Keratinocyte (primary cell): ENCODE measurements around the gene CFAP77. TPM values are rescaled to one million over a fixed set of nuclear protein-coding genes. Genes with fewer than 3 reads are reported as not detected.

Source experiments
- DNase-seq: peaks from one replicate; pipeline ENCODE4 v3.0.0-alpha.2; 2011; ENCODE audit warnings: low read depth, missing footprints, low spot score
- FAIRE-seq: peaks from 2 replicates; lab custom pipeline; 2011; peaks lifted over from hg19 to GRCh38; lab: Jason Lieb, UNC
- H2AFZ ChIP-seq: 2 replicates; pipeline ENCODE4 v1.6.0; 2012; ENCODE audit warnings: low read length, control low read depth, inconsistent platforms; ENCODE audit not compliant: control insufficient read depth
- H3K27ac ChIP-seq: 2 replicates; pipeline ENCODE4 v1.5.1; 2011; ENCODE audit warnings: low read length; ENCODE audit not compliant: control insufficient read depth, insufficient read depth
- H3K27me3 ChIP-seq: 3 replicates; pipeline ENCODE4 v1.6.0; 2011; ENCODE audit warnings: low read length; ENCODE audit not compliant: control insufficient read depth, insufficient read depth; ENCODE audit errors: extremely low read depth
- H3K36me3 ChIP-seq, 2 experiments: 2 replicates in 1 of 2; 3 replicates in 1 of 2; pipeline ENCODE4 v1.5.1; 2011; ENCODE audit warnings: low read length in 2 of 2, mild to moderate bottlenecking in 1 of 2; ENCODE audit not compliant: control insufficient read depth in 2 of 2, insufficient read depth in 2 of 2; ENCODE audit errors: extremely low read depth in 1 of 2
- H3K4me1 ChIP-seq: 3 replicates; pipeline ENCODE4 v1.5.1; 2011; ENCODE audit warnings: low read length; ENCODE audit not compliant: control insufficient read depth, insufficient read depth; ENCODE audit errors: extremely low read depth
- H3K4me2 ChIP-seq: 3 replicates; pipeline ENCODE4 v1.6.0; 2011; ENCODE audit warnings: low read depth, low read length; ENCODE audit not compliant: control insufficient read depth, insufficient read depth; ENCODE audit errors: extremely low read depth
- H3K4me3 ChIP-seq, 3 experiments: fragments of 200-600 bp in 1 of 3; sonication (generic) in 1 of 3; 2 replicates in 2 of 3; 3 replicates in 1 of 3; pipeline ENCODE4 v1.5.1; 2011 to 2016; ENCODE audit warnings: low read length in 3 of 3, mild to moderate bottlenecking in 3 of 3, control low read depth in 2 of 3, inconsistent platforms in 1 of 3, low read depth in 1 of 3, mixed read lengths in 1 of 3, mixed run types in 1 of 3, moderate library complexity in 1 of 3; ENCODE audit not compliant: control insufficient read depth in 2 of 3, insufficient read depth in 2 of 3; ENCODE audit errors: extremely low read depth in 1 of 3
- H3K79me2 ChIP-seq: 2 replicates; pipeline ENCODE4 v1.6.0; 2012; ENCODE audit warnings: low read length; ENCODE audit not compliant: control insufficient read depth, insufficient read depth
- H3K9ac ChIP-seq: 3 replicates; pipeline ENCODE4 v1.6.0; 2011; ENCODE audit warnings: low read length; ENCODE audit not compliant: control insufficient read depth, insufficient read depth; ENCODE audit errors: extremely low read depth
- H3K9me1 ChIP-seq: 3 replicates; pipeline ENCODE4 v1.6.0; 2011; ENCODE audit warnings: low read length; ENCODE audit not compliant: control insufficient read depth, insufficient read depth; ENCODE audit errors: extremely low read depth
- H3K9me3 ChIP-seq: 2 replicates; pipeline ENCODE4 v1.5.1; 2012; ENCODE audit warnings: low read depth, low read length; ENCODE audit not compliant: control insufficient read depth
- H4K20me1 ChIP-seq: 3 replicates; pipeline ENCODE4 v1.6.0; 2011; ENCODE audit warnings: low read length; ENCODE audit not compliant: control insufficient read depth, insufficient read depth; ENCODE audit errors: extremely low read depth
- EZH2 ChIP-seq: IDR thresholded peaks from one replicate; pipeline ENCODE4 v1.6.1; 2012; ENCODE audit warnings: inconsistent platforms, mild to moderate bottlenecking, low read length, moderate library complexity
- dilution Hi-C: fragments of 300-500 bp; cut with MboI; formaldehyde crosslinking; loops from one replicate; pipeline ENCODE4 v1.7.0; 2020; ENCODE audit warnings: low sequenced_read_pairs; ENCODE audit not compliant: extremely low pct_ligation_motif_present
- polyA plus RNA-seq, 5 experiments: library from polyadenylated mRNA; depleted of rRNA in 3 of 5; stranded (reverse) in 3 of 5; stranded (forward) in 1 of 5; unstranded in 1 of 5; fragments of >200 nt; gene quantifications; 1 replicate in 1 of 5; 2 replicates in 3 of 5; 3 replicates in 1 of 5; pipeline versions ENCODE4 v1.2.1 to v1.2.3, GENCODE V29; 2011 to 2012; ENCODE audit warnings: missing spikeins in 2 of 5, low read depth in 1 of 5, low replicate concordance in 1 of 5
- TF ChIP-seq, protein P1 (sequence below), 3 experiments: IDR thresholded peaks in 1 of 3; conservative IDR thresholded peaks in 1 of 3; optimal IDR thresholded peaks in 1 of 3; 2 replicates in 2 of 3; 3 replicates in 1 of 3; pipeline versions ENCODE3 to v1.5.1; 2011; ENCODE audit warnings: low read length in 3 of 3, mild to moderate bottlenecking in 3 of 3, moderate library complexity in 2 of 3, control low read depth in 1 of 3, inconsistent platforms in 1 of 3; ENCODE audit not compliant: insufficient read depth in 2 of 3; ENCODE audit errors: extremely low read depth in 1 of 3

CFAP77 gene
- polyA plus RNA-seq, 1 donor (not counting 4 experiments of a cell fraction or from before 2014, with no cell fraction given), result not detected

DNA sequence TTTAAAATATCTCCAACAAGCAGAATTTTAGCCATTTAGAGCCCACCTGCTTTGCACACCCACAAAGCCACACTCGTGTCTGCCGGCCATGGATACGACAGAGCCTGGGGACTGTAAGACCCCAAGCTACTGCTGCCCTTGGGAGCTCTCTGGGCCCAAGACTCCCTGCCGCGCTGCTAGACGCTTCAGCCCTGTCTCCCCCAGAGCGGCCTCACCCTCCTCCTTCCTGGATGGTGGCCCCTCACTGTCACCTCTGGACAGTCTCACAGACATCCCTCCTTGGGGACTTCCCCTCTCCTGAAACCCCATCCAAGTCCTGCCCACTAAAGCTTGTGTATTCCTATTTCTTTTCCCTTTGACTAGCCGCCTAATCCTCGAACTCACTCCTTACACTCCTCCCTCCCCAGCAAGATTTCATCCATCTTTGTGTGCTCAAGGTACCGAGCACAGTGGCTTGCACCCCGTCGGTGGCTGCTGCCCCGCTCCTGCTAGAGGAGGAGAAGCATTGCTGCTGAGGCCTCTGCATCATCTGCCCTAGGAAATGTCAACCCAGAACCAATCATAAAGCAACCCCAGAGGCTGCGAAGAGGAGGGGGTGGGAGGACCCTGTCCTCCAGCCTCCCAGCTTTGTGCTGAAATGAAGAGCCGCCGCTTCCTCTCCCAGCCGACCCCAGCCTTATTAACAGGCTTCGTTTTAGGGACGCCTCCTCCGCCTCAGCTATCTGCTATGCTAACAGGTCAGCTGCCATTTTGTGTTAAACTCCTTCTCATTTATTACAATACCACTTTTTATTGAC is 71.2 kb downstream of the CFAP77 start:
- TF ChIP-seq, protein P1, sequence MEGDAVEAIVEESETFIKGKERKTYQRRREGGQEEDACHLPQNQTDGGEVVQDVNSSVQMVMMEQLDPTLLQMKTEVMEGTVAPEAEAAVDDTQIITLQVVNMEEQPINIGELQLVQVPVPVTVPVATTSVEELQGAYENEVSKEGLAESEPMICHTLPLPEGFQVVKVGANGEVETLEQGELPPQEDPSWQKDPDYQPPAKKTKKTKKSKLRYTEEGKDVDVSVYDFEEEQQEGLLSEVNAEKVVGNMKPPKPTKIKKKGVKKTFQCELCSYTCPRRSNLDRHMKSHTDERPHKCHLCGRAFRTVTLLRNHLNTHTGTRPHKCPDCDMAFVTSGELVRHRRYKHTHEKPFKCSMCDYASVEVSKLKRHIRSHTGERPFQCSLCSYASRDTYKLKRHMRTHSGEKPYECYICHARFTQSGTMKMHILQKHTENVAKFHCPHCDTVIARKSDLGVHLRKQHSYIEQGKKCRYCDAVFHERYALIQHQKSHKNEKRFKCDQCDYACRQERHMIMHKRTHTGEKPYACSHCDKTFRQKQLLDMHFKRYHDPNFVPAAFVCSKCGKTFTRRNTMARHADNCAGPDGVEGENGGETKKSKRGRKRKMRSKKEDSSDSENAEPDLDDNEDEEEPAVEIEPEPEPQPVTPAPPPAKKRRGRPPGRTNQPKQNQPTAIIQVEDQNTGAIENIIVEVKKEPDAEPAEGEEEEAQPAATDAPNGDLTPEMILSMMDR (optimal IDR thresholded peaks at IDR 0.05 in 1 of 3, IDR thresholded peaks at IDR 0.05 in 1 of 3, conservative IDR thresholded peaks at IDR 0.05 in 1 of 3; ENCODE audit: extremely low read depth in 1 of 3, insufficient read depth in 2 of 3, low read length in 3 of 3), result no peak
- no peak for TF ChIP-seq EZH2
- Histone ChIP-seq H3K4me2 (no peak overlapping the region), H3K4me1 (no peaks in the 10 kb centered on the region), H3K4me3 (no peak overlapping the region), H3K36me3 (no peaks in the 10 kb centered on the region), H3K9me3 (no peaks in the 10 kb centered on the region), H3K9me1 (no peaks in the 10 kb centered on the region), H2AFZ (no peak overlapping the region), H3K79me2 (no peaks in the 10 kb centered on the region), H3K27ac (no peak overlapping the region), H3K9ac (no peak overlapping the region), H3K27me3 (peaks cover 54% of the 10 kb centered on the region), H4K20me1 (no peaks in the 10 kb centered on the region)
- DNase-seq, result no peak
- dilution Hi-C loops, result no loop called here
- FAIRE-seq, result no peak

DNA sequence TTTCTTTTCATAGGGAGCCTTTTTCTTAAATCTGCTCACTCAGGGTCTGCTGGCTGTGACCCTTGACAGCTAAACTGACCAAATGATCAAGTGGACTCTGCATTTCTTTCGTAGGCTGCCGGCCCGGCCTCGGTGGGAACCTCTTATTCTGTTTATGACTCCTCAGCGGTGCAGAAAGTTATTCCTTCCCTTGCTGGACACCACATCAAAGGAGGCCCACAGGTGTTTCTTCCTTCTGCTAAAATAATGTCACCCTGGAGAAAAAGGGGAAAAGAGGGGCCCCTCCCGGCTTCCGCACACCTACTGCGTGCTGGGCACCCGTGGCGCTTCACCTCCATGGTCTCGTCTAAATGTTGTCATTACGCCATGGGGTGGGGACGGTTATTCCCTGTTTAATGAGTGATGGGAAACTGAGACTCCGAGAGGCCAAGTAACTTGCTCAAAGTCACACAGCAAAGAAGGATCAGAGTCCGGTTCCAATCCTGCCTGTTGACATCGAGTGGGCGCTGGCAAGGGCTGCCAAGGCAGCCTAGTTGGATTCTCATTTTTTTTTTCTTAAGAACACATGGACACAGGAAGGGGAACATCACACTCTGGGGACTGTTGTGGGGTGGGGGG is 72.3 kb downstream of the CFAP77 start:
- no peak overlapping the region for H3K4me2 ChIP-seq
- no peaks in the 10 kb centered on the region for H3K9me1 ChIP-seq
- DNase-seq (no peak), FAIRE-seq (no peak)
- H3K9ac ChIP-seq, result no peak overlapping the region
- peaks cover 58% of the 10 kb centered on the region for H3K27me3 ChIP-seq
- H3K36me3 ChIP-seq, result no peaks in the 10 kb centered on the region
- no peak overlapping the region for H3K4me3 ChIP-seq
- no peak overlapping the region for H3K27ac ChIP-seq
- dilution Hi-C loops, result no loop called here
- H3K4me1 ChIP-seq, result no peaks in the 10 kb centered on the region
- H4K20me1 ChIP-seq, result no peaks in the 10 kb centered on the region
- no peaks in the 10 kb centered on the region for H3K79me2 ChIP-seq
- no peak overlapping the region for H2AFZ ChIP-seq
- TF ChIP-seq EZH2, result no peak
- TF ChIP-seq, protein P1 (optimal IDR thresholded peaks at IDR 0.05 in 1 of 3, IDR thresholded peaks at IDR 0.05 in 1 of 3, conservative IDR thresholded peaks at IDR 0.05 in 1 of 3; ENCODE audit: extremely low read depth in 1 of 3, insufficient read depth in 2 of 3, low read length in 3 of 3), result no peak
- H3K9me3 ChIP-seq, result no peaks in the 10 kb centered on the region
